GM13976 (cell line): Measurements from ENCODE around the gene GPR84.

ENCODE experiments used
- DNase-seq: peaks from one replicate; pipeline ENCODE4 v3.0.0; 2012; ENCODE audit warnings: low spot score
- in situ Hi-C: fragments of 300-500 bp; cut with MboI; formaldehyde crosslinking; loops from one replicate; pipeline ENCODE4 v1.12.0; 2022; ENCODE audit warnings: low sequenced_read_pairs, mixed read lengths, inconsistent platforms; ENCODE audit not compliant: unreplicated experiment
- TF ChIP-seq, protein P1 (sequence below): IDR thresholded peaks from 2 replicates; pipeline ENCODE4 v1.5.1; 2012; ENCODE audit warnings: borderline replicate concordance, mild to moderate bottlenecking; ENCODE audit not compliant: insufficient read depth; ENCODE audit errors: extremely low read depth, missing control alignments, control extremely low read depth

The GPR84 gene

DNA sequence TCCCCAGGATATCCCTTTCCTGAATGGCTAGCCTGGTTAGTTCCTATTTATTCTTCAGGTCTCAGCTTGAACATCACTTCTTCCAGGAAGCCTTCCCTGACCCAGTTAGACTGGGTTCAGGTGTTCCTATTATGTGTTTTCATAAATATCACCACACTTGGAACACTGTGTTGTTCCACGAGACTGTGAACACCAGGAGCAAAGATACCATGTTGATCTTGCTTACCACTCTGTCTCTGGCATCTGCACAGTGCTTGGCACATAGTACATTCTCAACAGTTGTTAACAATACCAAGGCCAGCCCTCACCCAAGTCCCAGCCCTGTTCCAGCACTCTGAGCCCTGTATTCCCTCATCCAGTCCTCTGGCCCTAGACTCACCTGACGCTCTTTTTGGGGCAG, 33.9 kb upstream of the GPR84 start:
- TF ChIP-seq, protein P1, sequence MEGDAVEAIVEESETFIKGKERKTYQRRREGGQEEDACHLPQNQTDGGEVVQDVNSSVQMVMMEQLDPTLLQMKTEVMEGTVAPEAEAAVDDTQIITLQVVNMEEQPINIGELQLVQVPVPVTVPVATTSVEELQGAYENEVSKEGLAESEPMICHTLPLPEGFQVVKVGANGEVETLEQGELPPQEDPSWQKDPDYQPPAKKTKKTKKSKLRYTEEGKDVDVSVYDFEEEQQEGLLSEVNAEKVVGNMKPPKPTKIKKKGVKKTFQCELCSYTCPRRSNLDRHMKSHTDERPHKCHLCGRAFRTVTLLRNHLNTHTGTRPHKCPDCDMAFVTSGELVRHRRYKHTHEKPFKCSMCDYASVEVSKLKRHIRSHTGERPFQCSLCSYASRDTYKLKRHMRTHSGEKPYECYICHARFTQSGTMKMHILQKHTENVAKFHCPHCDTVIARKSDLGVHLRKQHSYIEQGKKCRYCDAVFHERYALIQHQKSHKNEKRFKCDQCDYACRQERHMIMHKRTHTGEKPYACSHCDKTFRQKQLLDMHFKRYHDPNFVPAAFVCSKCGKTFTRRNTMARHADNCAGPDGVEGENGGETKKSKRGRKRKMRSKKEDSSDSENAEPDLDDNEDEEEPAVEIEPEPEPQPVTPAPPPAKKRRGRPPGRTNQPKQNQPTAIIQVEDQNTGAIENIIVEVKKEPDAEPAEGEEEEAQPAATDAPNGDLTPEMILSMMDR, result no peak
- no peak for DNase-seq
- in situ Hi-C loops, result loop anchor here (5.0 kb wide), 1 partner anchor 44 kb away; no protein-coding TSS in a partner anchor

DNA sequence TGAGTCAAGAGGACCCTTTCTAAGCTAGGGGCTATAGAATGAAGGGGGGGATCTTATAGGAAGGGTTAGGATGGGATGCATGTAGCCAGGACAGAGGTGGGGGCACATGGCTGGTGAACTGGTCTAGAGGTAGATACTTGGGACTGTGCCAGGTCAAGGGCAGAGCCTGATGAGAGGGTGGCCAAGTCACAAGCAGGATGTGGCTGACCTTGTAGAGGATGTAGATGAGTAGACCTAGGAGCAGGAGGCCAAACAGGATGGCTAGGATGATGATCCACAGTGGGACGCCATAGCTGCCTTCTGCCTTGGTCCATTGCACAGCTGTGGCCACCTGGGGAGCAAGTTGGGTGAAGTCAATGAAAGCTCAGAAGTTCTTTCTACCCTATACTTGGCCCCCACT, 32.9 kb upstream of the GPR84 start:
- TF ChIP-seq, protein P1, result no peak
- in situ Hi-C loops, result loop anchor here (5.0 kb wide), 1 partner anchor 45 kb away; no protein-coding TSS in a partner anchor

DNA sequence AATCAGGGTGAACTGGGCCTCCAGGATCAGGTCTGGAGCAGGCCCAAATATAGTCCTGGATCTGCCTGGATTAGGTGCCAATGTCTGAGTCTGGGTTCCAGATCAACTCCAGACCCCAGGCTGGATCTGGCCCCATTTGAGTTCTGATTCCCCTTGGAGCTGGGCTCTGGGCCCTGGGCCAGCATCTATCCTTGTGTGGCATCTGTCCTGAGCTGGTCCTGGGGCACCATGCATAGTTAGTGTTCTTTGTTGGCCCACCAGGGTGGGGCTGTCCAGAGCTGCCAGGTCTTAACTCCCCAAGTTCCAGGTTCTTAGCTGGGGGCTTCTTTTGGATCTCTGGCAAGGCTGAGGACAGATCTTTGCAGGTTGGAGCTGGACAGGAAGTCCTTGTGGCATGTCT, 31.3 kb upstream of the GPR84 start:
- TF ChIP-seq, protein P1, result no peak
- in situ Hi-C loops, result loop anchor here (5.0 kb wide), 1 partner anchor 47 kb away; no protein-coding TSS in a partner anchor

More for the DNA sequence above, 32.9 kb upstream of the GPR84 start:
- DNase-seq, result no peak

DNA sequence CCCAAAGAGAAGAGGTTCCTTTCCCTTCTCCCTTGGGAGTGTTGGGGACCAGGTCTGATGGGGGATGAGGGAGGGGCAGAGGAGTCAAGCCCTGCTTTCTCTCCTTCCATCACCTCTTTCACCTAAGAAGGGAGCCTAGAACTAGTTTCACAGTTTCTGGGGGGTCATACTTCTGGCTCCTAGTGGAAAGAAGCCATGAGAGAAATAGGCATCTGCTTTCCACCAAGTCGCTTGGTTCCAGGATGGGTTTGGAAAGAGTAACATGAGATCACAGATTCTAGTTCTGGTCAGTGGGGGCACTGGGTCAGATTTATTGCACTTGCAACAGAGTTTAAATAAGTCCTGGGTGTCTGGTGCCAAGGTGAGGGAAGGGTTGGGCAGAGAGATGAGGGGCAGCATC, 30.7 kb upstream of the GPR84 start:
- no peak for DNase-seq
- in situ Hi-C loops, result loop anchor here (5.0 kb wide), 1 partner anchor 47 kb away; no protein-coding TSS in a partner anchor
- TF ChIP-seq, protein P1, result no peak

More for the DNA sequence above, 31.3 kb upstream of the GPR84 start:
- no peak for DNase-seq

DNA sequence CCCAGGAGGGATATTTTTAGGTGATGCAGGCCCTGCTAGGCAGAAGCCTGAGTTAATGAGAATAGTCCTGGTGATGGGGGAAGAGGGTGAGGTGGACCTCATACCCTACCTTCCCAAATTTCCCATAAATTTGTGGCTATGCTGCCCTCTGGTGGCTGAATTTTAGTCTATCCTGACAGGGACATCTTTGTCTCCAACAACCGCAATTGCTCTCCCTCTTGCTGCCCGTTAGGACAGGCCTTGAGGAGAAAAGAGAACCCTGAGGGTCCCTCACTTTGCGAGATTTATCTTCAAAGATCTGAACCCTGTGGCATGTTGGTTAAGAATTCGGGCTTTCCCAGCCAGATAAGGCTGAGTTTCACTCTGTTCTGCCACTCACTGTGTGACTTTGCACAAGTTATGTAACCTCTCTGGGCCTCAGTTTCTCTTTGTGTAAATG, 30.0 kb upstream of the GPR84 start:
- in situ Hi-C loops, result no loop called here
- TF ChIP-seq, protein P1, result peak; percentile 68
- no peak for DNase-seq

DNA sequence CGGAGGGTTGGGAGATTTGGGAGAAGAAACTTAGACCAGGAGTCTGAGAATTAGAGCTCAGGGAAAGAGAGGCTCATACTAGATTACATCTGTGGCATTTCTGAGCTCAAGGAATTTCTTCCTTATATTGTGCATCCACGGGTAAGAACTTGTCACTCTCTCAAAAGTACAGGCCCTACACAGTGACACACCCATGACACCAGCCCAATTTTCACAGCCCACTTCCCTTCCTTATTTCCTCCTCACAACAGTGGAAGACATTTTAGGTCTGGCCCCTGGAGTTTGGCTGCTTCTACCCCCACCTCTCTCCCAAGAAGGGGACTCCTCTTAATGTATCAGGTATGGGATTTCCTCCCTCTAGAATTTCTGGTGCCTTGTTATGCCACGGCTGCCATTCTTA, 29.5 kb upstream of the GPR84 start:
- in situ Hi-C loops, result no loop called here
- TF ChIP-seq, protein P1, result no peak
- DNase-seq, result no peak
